A549 (cell line): ENCODE measurements around the gene PRMT7. TPM values are rescaled to one million over a fixed set of nuclear protein-coding genes. Genes with fewer than 3 reads are reported as not detected.

Experiments used
- ATAC-seq, 2 experiments: fragments of 200-7000 bp in 1 of 2; fragments of >200 bp in 1 of 2; cut with Nextera tagmentation in 1 of 2; cut with Tn5 transposase in 1 of 2; 3 replicates each; pipeline versions ENCODE4 v1.8.0 to v1.9.1; 2018 to 2020; ENCODE audit warnings: mild to moderate bottlenecking in 1 of 2, moderate library complexity in 1 of 2
- CTCF ChIA-PET: fragments of 300-600 bp; sonication (Branson Sonifier 250); formaldehyde crosslinking; extraction: SDS; loops from one replicate; lab custom pipeline; 2021; ENCODE audit warnings: antibody characterized with exemption, inconsistent platforms; lab: Yijun Ruan, JAX
- POLR2A ChIA-PET: fragments of 350-600 bp; formaldehyde crosslinking; extraction: SDS; loops from one replicate; lab custom pipeline; 2021; ENCODE audit warnings: antibody characterized with exemption, inconsistent platforms; lab: Yijun Ruan, JAX
- DNase-seq, 2 experiments: peaks; one replicate each; pipeline versions ENCODE4 v3.0.0 to v3.0.0-alpha.2; 2011 to 2016; ENCODE audit warnings: low read depth in 1 of 2, low spot score in 1 of 2
- FAIRE-seq: peaks from 2 replicates; lab custom pipeline; 2011; peaks lifted over from hg19 to GRCh38; lab: Jason Lieb, UNC
- H3K27ac ChIP-seq, 2 experiments: fragments of >200 bp; sonication (Bioruptor Twin); formaldehyde crosslinking; 3 replicates each; pipeline ENCODE4 v1.5.1; 2016 to 2017
- H3K4me1 ChIP-seq: fragments of >200 bp; sonication (Bioruptor Twin); formaldehyde crosslinking; 3 replicates; pipeline ENCODE4 v1.6.1; 2016
- H3K4me2 ChIP-seq: fragments of >200 bp; sonication (Bioruptor Twin); formaldehyde crosslinking; 3 replicates; pipeline ENCODE4 v1.6.1; 2016
- H3K4me3 ChIP-seq: fragments of >200 bp; sonication (Bioruptor Twin); formaldehyde crosslinking; 3 replicates; pipeline ENCODE4 v1.5.1; 2016
- H3K9me3 ChIP-seq: fragments of >200 bp; sonication (Bioruptor Twin); formaldehyde crosslinking; 3 replicates; pipeline ENCODE4 v1.6.1; 2016
- CBX2 ChIP-seq: fragments of 200-600 bp; sonication (generic); IDR thresholded peaks from 2 replicates; pipeline ENCODE4 v1.6.1; 2016; ENCODE audit warnings: low read depth, mild to moderate bottlenecking, borderline replicate concordance
- CEBPB ChIP-seq, 2 experiments: fragments of >200 bp in 1 of 2; sonication (Bioruptor Twin) in 1 of 2; formaldehyde crosslinking in 1 of 2; IDR thresholded peaks; 2 replicates each; pipeline ENCODE4 v1.6.1; 2012 to 2016
- CHD4 ChIP-seq: fragments of 200-600 bp; sonication (generic); IDR thresholded peaks from 2 replicates; pipeline ENCODE4 v1.6.1; 2016; ENCODE audit warnings: antibody characterized with exemption, mild to moderate bottlenecking, borderline replicate concordance
- EHMT2 ChIP-seq: fragments of 200-600 bp; sonication (generic); IDR thresholded peaks from 2 replicates; pipeline ENCODE4 v1.6.1; 2016; ENCODE audit warnings: antibody characterized with exemption, low read depth, mild to moderate bottlenecking, moderate library complexity
- FOXS1 ChIP-seq: fragments of 250-450 bp; sonication (Bioruptor Pico); IDR thresholded peaks from 2 replicates; pipeline ENCODE4 v1.5.0; 2020; ENCODE audit warnings: mild to moderate bottlenecking, moderate library complexity
- HES2 ChIP-seq: fragments of >200 bp; sonication (Bioruptor Twin); formaldehyde crosslinking; IDR thresholded peaks from 2 replicates; pipeline ENCODE4 v1.6.1; 2016
- HOXA7 ChIP-seq: fragments of 250-450 bp; sonication (Bioruptor Pico); IDR thresholded peaks from 2 replicates; pipeline ENCODE4 v1.5.0; 2020; ENCODE audit warnings: mild to moderate bottlenecking, moderate library complexity
- HOXB13 ChIP-seq: fragments of 250-450 bp; sonication (Bioruptor Pico); IDR thresholded peaks from 2 replicates; pipeline ENCODE4 v1.5.0; 2020; ENCODE audit warnings: low read depth, mild to moderate bottlenecking, moderate library complexity
- JUN ChIP-seq, 2 experiments: fragments of >200 bp; sonication (Bioruptor Twin); formaldehyde crosslinking; IDR thresholded peaks; 2 replicates in 1 of 2; 3 replicates in 1 of 2; pipeline ENCODE4 v1.6.1; 2016 to 2017
- MYC ChIP-seq: IDR thresholded peaks from 2 replicates; pipeline ENCODE4 v1.6.1; 2012; ENCODE audit warnings: mild to moderate bottlenecking, inconsistent platforms, low read length, improper control_type of control experiment, borderline replicate concordance
- NFE2L2 ChIP-seq: fragments of 150-350 bp; conservative IDR thresholded peaks from 2 replicates; pipeline ENCODE4 v1.6.1; 2014; ENCODE audit warnings: low read length
- NPAS2 ChIP-seq: fragments of 250-450 bp; sonication (Bioruptor Pico); IDR thresholded peaks from 2 replicates; pipeline ENCODE4 v1.8.0; 2022; ENCODE audit warnings: mild to moderate bottlenecking, moderate library complexity, borderline replicate concordance
- NR3C1 ChIP-seq: fragments of >200 bp; sonication (Bioruptor Twin); formaldehyde crosslinking; IDR thresholded peaks from 3 replicates; pipeline ENCODE4 v1.6.1; 2017
- RARB ChIP-seq: fragments of 250-450 bp; sonication (Bioruptor Pico); IDR thresholded peaks from 2 replicates; pipeline ENCODE4 v1.8.0; 2021; ENCODE audit warnings: mild to moderate bottlenecking, moderate library complexity
- RCOR1 ChIP-seq: fragments of 150-350 bp; IDR thresholded peaks from 2 replicates; pipeline ENCODE4 v1.6.1; 2014; ENCODE audit warnings: antibody characterized with exemption, low read length, low read depth
- REST ChIP-seq: fragments of 200-600 bp; sonication (generic); IDR thresholded peaks from 2 replicates; pipeline ENCODE4 v1.6.1; 2016; ENCODE audit warnings: antibody characterized with exemption, mild to moderate bottlenecking, moderate library complexity
- SREBF2 ChIP-seq: fragments of 450-650 bp; IDR thresholded peaks from 2 replicates; pipeline ENCODE4 v1.6.1; 2014; ENCODE audit warnings: mild to moderate bottlenecking, moderate library complexity
- TFCP2L1 ChIP-seq: fragments of 250-450 bp; sonication (Bioruptor Pico); IDR thresholded peaks from 2 replicates; pipeline ENCODE4 v1.5.0; 2021; ENCODE audit warnings: mild to moderate bottlenecking
- ZC3H11A ChIP-seq: fragments of 450-650 bp; IDR thresholded peaks from 2 replicates; pipeline ENCODE4 v1.6.1; 2014; ENCODE audit warnings: antibody characterized with exemption, mild to moderate bottlenecking
- ZNF302 ChIP-seq: fragments of 250-450 bp; sonication (Bioruptor Pico); IDR thresholded peaks from 2 replicates; pipeline ENCODE4 v1.9.0; 2021; ENCODE audit warnings: inconsistent platforms, mild to moderate bottlenecking, moderate library complexity
- WGBS: methylation state at CpG from one replicate; pipeline ENCODE4 v1.1.6; 2017; ENCODE audit errors: missing lambda C conversion rate; 5-methylcytosine and 5-hydroxymethylcytosine counted together
- polyA plus RNA-seq, 4 experiments: library from polyadenylated mRNA; depleted of rRNA in 3 of 4; stranded (reverse); fragments of >200 nt; fragmentation: RNase III in 1 of 4; extraction: RNeasy Plus Mini Kit Qiagen cat#74134 plus additional on column Dnase treatment in 1 of 4; gene quantifications; 2 replicates in 3 of 4; 3 replicates in 1 of 4; pipeline ENCODE4 v1.2.3, GENCODE V29; 2011 to 2017
- TF ChIP-seq, protein P1 (sequence below): fragments of 450-650 bp; IDR thresholded peaks from 2 replicates; pipeline ENCODE4 v1.6.1; 2014; ENCODE audit warnings: antibody characterized with exemption
- TF ChIP-seq, protein P2 (sequence below): fragments of >200 bp; sonication (Bioruptor Twin); formaldehyde crosslinking; IDR thresholded peaks from 3 replicates; pipeline ENCODE4 v1.6.1; 2016
- TF ChIP-seq, protein P3 (sequence below): fragments of 250-450 bp; sonication (Bioruptor Pico); IDR thresholded peaks from 2 replicates; pipeline ENCODE4 v1.5.0; 2020; ENCODE audit warnings: low read depth, mild to moderate bottlenecking, moderate library complexity
- TF ChIP-seq, protein P4 (sequence below): IDR thresholded peaks from 2 replicates; pipeline ENCODE4 v1.6.1; 2012; ENCODE audit warnings: low read depth, borderline replicate concordance

PRMT7 gene
- polyA plus RNA-seq, 2 of the 4 experiments (the other 2 are of a cell fraction) = 37.1 to 44.7 TPM

GRCh38 chr16:68374961-68375660 lies 64.3 kb downstream of the PRMT7 start:
- no peak overlapping the region for H3K4me3 ChIP-seq
- H3K9me3 ChIP-seq = no peaks in the 10 kb centered on the region
- FAIRE-seq (no peak), DNase-seq (peak in 1 of 2 experiments; percentile 22), ATAC-seq (peak; percentile 51 to 75)
- H3K4me2 ChIP-seq = no peak overlapping the region
- no peaks in the 10 kb centered on the region for H3K4me1 ChIP-seq
- ChIA-PET POLR2A (no interaction called here), CTCF (interaction anchor here (0.5 to 1.1 kb wide), 5 partner anchors 8 to 135 kb away, joined by 3 to 4 read pairs (median 3); no protein-coding TSS in a partner anchor)
- TF ChIP-seq CHD4 = no peak
- TF ChIP-seq CEBPB (IDR thresholded peaks at IDR 0.05) = no peak
- TF ChIP-seq HOXA7 (CRISPR knock-in tag) = no peak
- TF ChIP-seq ZC3H11A = no peak
- TF ChIP-seq MYC = no peak
- no peak for TF ChIP-seq NR3C1
- TF ChIP-seq, protein P1, sequence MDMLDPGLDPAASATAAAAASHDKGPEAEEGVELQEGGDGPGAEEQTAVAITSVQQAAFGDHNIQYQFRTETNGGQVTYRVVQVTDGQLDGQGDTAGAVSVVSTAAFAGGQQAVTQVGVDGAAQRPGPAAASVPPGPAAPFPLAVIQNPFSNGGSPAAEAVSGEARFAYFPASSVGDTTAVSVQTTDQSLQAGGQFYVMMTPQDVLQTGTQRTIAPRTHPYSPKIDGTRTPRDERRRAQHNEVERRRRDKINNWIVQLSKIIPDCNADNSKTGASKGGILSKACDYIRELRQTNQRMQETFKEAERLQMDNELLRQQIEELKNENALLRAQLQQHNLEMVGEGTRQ = no peak
- TF ChIP-seq REST = no peak
- TF ChIP-seq FOXS1 = no peak
- TF ChIP-seq HES2 = no peak
- no peak for TF ChIP-seq CBX2
- TF ChIP-seq, protein P2, sequence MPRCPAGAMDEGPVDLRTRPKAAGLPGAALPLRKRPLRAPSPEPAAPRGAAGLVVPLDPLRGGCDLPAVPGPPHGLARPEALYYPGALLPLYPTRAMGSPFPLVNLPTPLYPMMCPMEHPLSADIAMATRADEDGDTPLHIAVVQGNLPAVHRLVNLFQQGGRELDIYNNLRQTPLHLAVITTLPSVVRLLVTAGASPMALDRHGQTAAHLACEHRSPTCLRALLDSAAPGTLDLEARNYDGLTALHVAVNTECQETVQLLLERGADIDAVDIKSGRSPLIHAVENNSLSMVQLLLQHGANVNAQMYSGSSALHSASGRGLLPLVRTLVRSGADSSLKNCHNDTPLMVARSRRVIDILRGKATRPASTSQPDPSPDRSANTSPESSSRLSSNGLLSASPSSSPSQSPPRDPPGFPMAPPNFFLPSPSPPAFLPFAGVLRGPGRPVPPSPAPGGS = no peak
- no peak for TF ChIP-seq NFE2L2
- TF ChIP-seq EHMT2 = no peak
- no peak for TF ChIP-seq RARB (CRISPR knock-in tag)
- TF ChIP-seq SREBF2 = no peak
- no peak for TF ChIP-seq RCOR1
- no peak overlapping the region for H3K27ac ChIP-seq
- 73% methylated on average over 8 of the region's 9 CpGs for WGBS

DNA sequence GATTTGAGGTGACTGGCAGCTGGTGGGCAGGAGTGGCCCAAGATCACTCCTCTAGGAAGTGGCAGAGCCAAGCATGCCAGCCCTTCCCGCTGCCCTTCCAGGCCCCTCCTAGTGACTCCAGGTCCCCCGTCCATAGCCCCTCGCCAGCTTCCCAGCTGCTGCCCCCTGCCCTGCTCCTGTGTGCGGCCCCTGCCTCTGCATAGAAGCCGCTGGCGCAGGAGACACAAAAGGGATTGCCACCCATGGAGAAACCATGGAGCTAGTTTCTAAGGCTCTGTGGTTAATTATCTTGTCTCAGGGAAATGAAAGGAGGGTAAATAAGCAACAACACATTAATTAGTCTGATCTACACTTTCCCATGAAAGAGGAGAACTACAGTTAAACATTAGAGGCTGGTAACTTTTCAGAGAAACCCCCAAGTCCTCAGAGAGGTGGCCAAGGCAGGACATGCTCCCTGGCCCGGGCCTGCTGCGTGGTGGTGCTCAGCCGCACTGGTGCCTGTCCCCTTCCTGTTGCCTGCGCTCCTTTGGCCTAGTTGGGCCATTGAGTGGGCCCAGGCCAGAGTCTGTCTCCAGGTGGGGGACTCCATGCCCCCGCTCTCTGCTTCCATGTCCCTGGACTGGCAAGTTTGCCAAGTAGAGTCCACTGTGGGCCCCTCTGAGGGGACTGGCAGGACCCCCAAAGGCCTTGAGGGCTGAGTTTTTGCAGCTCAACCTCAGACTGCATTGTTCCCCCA lies 65.2 kb downstream of the PRMT7 start:
- no peak overlapping the region for H3K4me2 ChIP-seq
- no peak overlapping the region for H3K4me3 ChIP-seq
- H3K9me3 ChIP-seq = no peaks in the 10 kb centered on the region
- no peak overlapping the region for H3K27ac ChIP-seq
- no peaks in the 10 kb centered on the region for H3K4me1 ChIP-seq
- 76% methylated on average over 10 of the region's 11 CpGs for WGBS
- FAIRE-seq = no peak
- TF ChIP-seq, protein P3, sequence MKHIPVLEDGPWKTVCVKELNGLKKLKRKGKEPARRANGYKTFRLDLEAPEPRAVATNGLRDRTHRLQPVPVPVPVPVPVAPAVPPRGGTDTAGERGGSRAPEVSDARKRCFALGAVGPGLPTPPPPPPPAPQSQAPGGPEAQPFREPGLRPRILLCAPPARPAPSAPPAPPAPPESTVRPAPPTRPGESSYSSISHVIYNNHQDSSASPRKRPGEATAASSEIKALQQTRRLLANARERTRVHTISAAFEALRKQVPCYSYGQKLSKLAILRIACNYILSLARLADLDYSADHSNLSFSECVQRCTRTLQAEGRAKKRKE (CRISPR knock-in tag) = no peak
- TF ChIP-seq RCOR1 (no peak), HOXB13 (CRISPR knock-in tag) (no peak), HES2 (no peak), ZNF302 (CRISPR knock-in tag) (no peak), NR3C1 (no peak), JUN (IDR thresholded peaks at IDR 0.05) (no peak), TFCP2L1 (CRISPR knock-in tag) (no peak), CEBPB (IDR thresholded peaks at IDR 0.05) (no peak), NPAS2 (CRISPR knock-in tag) (no peak)
- TF ChIP-seq, protein P1 = no peak
- TF ChIP-seq, protein P2 = no peak
- TF ChIP-seq, protein P4, sequence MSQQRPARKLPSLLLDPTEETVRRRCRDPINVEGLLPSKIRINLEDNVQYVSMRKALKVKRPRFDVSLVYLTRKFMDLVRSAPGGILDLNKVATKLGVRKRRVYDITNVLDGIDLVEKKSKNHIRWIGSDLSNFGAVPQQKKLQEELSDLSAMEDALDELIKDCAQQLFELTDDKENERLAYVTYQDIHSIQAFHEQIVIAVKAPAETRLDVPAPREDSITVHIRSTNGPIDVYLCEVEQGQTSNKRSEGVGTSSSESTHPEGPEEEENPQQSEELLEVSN = no peak
- no peak for ATAC-seq
- no peak for DNase-seq
- ChIA-PET POLR2A (no interaction called here), CTCF (interaction anchor here (0.5 to 1.3 kb wide), 4 partner anchors 11 to 145 kb away, joined by 3 read pairs; no protein-coding TSS in a partner anchor)
